Lower lobe of right lung (tissue), 2 donors: ENCODE data around the gene B3GNT8. TPM values are rescaled to one million over a fixed set of nuclear protein-coding genes. Genes with fewer than 3 reads are reported as not detected.
A peak's percentile ranks its signal among the peaks of the same experiment; 100 is the strongest.
"Not testable (repeated sequence)": the region's sequence is repeated elsewhere in the genome, so short reads cannot be mapped to it uniquely, and the experiment has no call there.

ENCODE experiments used
- ATAC-seq, 2 donors: fragments of 200-7000 bp; cut with Tn5 transposase; one replicate each; pipeline ENCODE4 v1.9.1; 2020 to 2022; ENCODE audit warnings: mild to moderate bottlenecking in 2 of 2, moderate library complexity in 2 of 2
- DNase-seq: peaks from one replicate; pipeline ENCODE4 v3.0.0-alpha.2; 2020
- H3K27ac ChIP-seq: fragments of 200-600 bp; one replicate; pipeline ENCODE4 v1.8.0; 2022
- H3K27me3 ChIP-seq: fragments of 200-600 bp; one replicate; pipeline ENCODE4 v1.8.0; 2022; ENCODE audit warnings: low read depth
- H3K36me3 ChIP-seq: fragments of 200-600 bp; one replicate; pipeline ENCODE4 v1.8.0; 2022; ENCODE audit warnings: mild to moderate bottlenecking
- H3K4me1 ChIP-seq: fragments of 200-600 bp; one replicate; pipeline ENCODE4 v1.8.0; 2022
- H3K4me3 ChIP-seq: fragments of 200-600 bp; one replicate; pipeline ENCODE4 v1.8.0; 2022; ENCODE audit warnings: mild to moderate bottlenecking
- H3K9me3 ChIP-seq: fragments of 200-600 bp; one replicate; pipeline ENCODE4 v1.8.0; 2022
- CTCF ChIP-seq: fragments of 200-600 bp; IDR thresholded peaks from one replicate; pipeline ENCODE4 v1.8.0; 2022; ENCODE audit warnings: antibody characterized with exemption, mild to moderate bottlenecking
- intact Hi-C: fragments of 100-400 bp; cut with DNase I; formaldehyde crosslinking; loops from one replicate; pipeline ENCODE4 v1.11.0; 2022
- long read RNA-seq: library from polyadenylated mRNA; unstranded; transcript quantifications from one replicate; pipeline ENCODE4 v2.0.0, GENCODE V29; 2021
- total RNA-seq: library from RNA; stranded (reverse); fragmentation: NEBNext Ultra II Directional; extraction: Animal tissue kit (Norgen Biotek cat#: 25700); gene quantifications from one replicate; pipeline ENCODE4 v1.2.1, GENCODE V29; 2021
- donor health status: DM: no; HTN: yes; CAD: no; lungs with severe emphysema.

Gene B3GNT8
- total RNA-seq: 22.5 TPM
- long read RNA-seq, transcript B3GNT8-202 (2 exons, 463 nt): major isoform, 6 of 58 reads
- long read RNA-seq, partial matches to known transcripts: 33 of 58 reads
- long read RNA-seq, other reads (novel, unspliced or antisense): 19 of 58 reads

GRCh38 chr19:41426952-41427646 lies at the start of gene B3GNT8:
Gene B3GNT8, minus strand, starts transcription at chr19:41427374. Its CDS starts 596 bp downstream, at chr19:41426778.
- DNase-seq: peak; percentile 92
- Histone ChIP-seq H3K27me3 (no peaks in the 10 kb centered on the region), H3K27ac (peak within 1 kb of the TSS; percentile 88), H3K9me3 (no peaks in the 10 kb centered on the region), H3K4me3 (peak within 1 kb of the TSS; percentile 70), H3K36me3 (peaks cover 59% of the 10 kb centered on the region), H3K4me1 (peaks cover 51% of the 10 kb centered on the region)
- TF ChIP-seq CTCF: no peak
- intact Hi-C loops: no loop called here
- peak; percentile 92 to 93 for ATAC-seq

- DNase-seq: no peak
- intact Hi-C loops: no loop called here
- Histone ChIP-seq H3K27me3 (peaks cover 16% of the 10 kb centered on the region), H3K36me3 (no peaks in the 10 kb centered on the region), H3K9me3 (no peaks in the 10 kb centered on the region), H3K27ac (no peak overlapping the region), H3K4me1 (peaks cover 3% of the 10 kb centered on the region), H3K4me3 (no peak overlapping the region)
- no peak for TF ChIP-seq CTCF
- ATAC-seq: no peak
Observed at GRCh38 chr19:41476583-41476982, 49.4 kb upstream of the B3GNT8 start.

GRCh38 chr19:41463257-41464256 lies 36.4 kb upstream of the B3GNT8 start:
- ATAC-seq, H3K27ac ChIP-seq, H3K4me3 ChIP-seq, H3K4me1 ChIP-seq, intact Hi-C loops, H3K36me3 ChIP-seq, H3K27me3 ChIP-seq, H3K9me3 ChIP-seq: not testable (repeated sequence)
- peak; percentile 79 for DNase-seq

GRCh38 chr19:41462497-41462896 lies 35.3 kb upstream of the B3GNT8 start:
- H3K36me3 ChIP-seq: no peaks in the 10 kb centered on the region
- H3K4me3 ChIP-seq: no peak overlapping the region
- H3K4me1 ChIP-seq: peaks cover 3% of the 10 kb centered on the region
- H3K9me3 ChIP-seq: no peaks in the 10 kb centered on the region
- intact Hi-C loops: no loop called here
- ATAC-seq: no peak
- no peak for DNase-seq
- no peaks in the 10 kb centered on the region for H3K27me3 ChIP-seq
- no peak overlapping the region for H3K27ac ChIP-seq
- TF ChIP-seq CTCF: no peak

GRCh38 chr19:41457241-41457640 lies 30.1 kb upstream of the B3GNT8 start:
- Histone ChIP-seq H3K4me1 (peaks cover 18% of the 10 kb centered on the region), H3K36me3 (no peaks in the 10 kb centered on the region), H3K27me3 (no peaks in the 10 kb centered on the region), H3K27ac (peak overlapping the region; percentile 43), H3K4me3 (no peak overlapping the region), H3K9me3 (no peaks in the 10 kb centered on the region)
- intact Hi-C loops: loop anchor here (10.0 kb wide), 1 partner anchor 108 kb away; no protein-coding TSS in a partner anchor
- ATAC-seq (no peak), DNase-seq (no peak)
- no peak for TF ChIP-seq CTCF
